IPS-18c (cell line): ENCODE results near the gene GAMT.

Source experiments
- H3K4me3 ChIP-seq: 2 replicates; pipeline ENCODE4 v1.7.0; 2013; ENCODE audit warnings: low read depth, mild to moderate bottlenecking, low read length, moderate library complexity; ENCODE audit not compliant: insufficient read depth
- H3K9me3 ChIP-seq: one replicate; pipeline ENCODE4 v1.6.1; 2013; ENCODE audit warnings: mild to moderate bottlenecking, low read length, moderate library complexity; ENCODE audit not compliant: control insufficient read depth, insufficient read depth

The GAMT gene

GRCh38 chr19:1353144-1353543 lies 48.2 kb downstream of the GAMT start:
- H3K9me3 ChIP-seq: no peaks in the 10 kb centered on the region
- no peak overlapping the region for H3K4me3 ChIP-seq

GRCh38 chr19:1351381-1351851 lies 49.9 kb downstream of the GAMT start:
- H3K4me3 ChIP-seq: no peak overlapping the region

GRCh38 chr19:1350867-1351266 lies 50.5 kb downstream of the GAMT start:
- Histone ChIP-seq H3K4me3 (no peak overlapping the region), H3K9me3 (no peaks in the 10 kb centered on the region)

More at GRCh38 chr19:1351381-1351851, 49.9 kb downstream of the GAMT start:
- no peaks in the 10 kb centered on the region for H3K9me3 ChIP-seq

- Histone ChIP-seq H3K4me3 (no peak overlapping the region), H3K9me3 (no peaks in the 10 kb centered on the region)
Observed at GRCh38 chr19:1349211-1349610, 52.1 kb downstream of the GAMT start.
